Dermis microvascular lymphatic vessel endothelial cell (primary cell): Measurements from ENCODE around the gene PLA2G4E. TPM values are rescaled to one million over a fixed set of nuclear protein-coding genes. Genes with fewer than 3 reads are reported as not detected.
A peak's percentile ranks its signal among the peaks of the same experiment; 100 is the strongest.

ENCODE experiments used
- DNase-seq, 2 donors: peaks; one replicate each; pipeline versions ENCODE4 v3.0.0 to v3.0.0-alpha.2; 2010; ENCODE audit warnings: low read depth in 2 of 2
- total RNA-seq: library from RNA; depleted of rRNA; stranded (reverse); fragments of >200 nt; gene quantifications from 2 replicates; pipeline ENCODE4 v1.2.1, GENCODE V29; 2014

PLA2G4E gene
- total RNA-seq, 1 donor from 2014 or later: not detected

DNA sequence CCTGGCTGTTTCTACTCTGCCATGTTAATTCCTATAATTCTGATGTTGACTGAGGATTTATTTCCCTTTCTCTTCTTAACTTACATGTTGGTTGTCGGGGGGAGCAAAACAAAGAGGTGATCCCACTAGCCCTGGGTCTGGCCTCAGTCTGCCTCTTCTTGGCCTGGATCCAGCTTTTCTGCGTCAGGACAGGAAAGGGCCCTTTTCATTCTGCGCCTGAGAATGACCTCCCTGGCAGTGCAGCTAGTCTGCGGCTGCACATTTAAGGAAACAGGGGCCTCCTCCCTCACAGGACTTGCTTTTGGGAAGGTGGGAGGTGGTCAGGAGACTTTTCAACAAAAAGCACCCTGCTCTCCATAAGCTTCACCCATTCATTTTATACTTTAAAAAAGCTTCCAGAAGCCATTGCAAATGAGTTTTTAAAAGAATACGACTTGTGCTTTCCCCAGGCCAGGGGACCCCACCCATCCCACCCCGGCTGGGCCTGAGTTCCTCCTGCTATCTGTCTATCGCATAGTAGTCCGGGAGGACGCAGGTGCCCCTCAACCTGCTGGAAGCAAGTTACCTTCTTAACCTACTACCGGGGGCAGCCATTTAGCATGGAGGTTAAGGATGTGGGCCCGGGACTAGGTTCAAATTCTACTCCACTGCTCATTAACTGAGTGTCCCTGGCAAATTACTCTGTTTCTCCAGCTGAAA is 27.2 kb downstream of the PLA2G4E start:
- DNase-seq: peak in 1 of 2 donors; percentile 39

DNA sequence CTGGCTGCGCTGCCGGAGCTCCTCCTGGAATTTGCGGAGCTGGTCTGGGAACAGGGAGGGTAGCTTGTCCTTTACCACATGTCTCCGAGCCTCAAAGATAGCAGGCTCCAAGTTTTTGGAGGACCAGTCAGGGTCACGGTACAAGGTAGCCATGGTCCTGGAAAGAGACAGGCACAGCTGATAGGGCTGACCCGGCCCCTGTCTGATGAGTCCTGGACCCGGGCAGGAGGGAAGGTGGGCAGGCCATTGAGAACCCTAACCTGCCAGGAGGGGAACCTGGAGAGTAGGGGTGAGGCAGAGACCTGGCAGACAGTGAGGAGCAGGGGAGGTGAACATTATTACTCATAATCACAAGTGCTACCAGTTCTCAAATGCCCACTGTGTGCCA is 28.0 kb downstream of the PLA2G4E start:
- DNase-seq: no peak

DNA sequence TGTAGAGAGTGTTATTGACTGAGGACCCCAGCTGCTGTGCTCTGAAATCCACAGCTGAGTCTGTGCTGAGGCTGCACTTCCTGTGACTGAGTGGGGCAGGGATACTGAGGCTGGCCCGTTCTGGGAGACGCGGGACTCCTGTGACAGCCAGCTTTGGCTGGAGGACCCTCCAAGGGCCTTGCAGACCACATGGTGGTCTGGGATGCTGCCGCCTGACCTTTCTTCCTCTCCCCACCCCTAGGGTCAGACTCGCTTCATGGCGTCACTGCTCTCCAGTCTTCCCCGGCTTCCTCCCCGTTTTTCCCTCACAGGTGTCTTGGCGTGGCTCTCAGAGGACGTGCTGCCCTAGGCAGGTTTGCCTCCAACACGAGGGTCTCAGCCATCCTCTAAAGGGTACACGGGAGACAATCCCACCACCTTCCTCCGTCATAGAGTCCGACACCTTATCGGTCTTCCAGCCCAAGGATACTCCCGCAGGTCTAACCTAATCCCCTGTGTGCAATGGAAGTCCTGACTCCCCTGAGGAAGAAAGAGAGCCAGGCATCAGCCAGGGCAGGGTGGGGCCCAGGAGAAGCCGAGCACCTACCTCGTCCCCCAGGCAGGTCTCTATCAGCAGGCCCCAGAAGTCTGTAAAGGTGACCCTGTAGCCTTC is 28.6 kb downstream of the PLA2G4E start:
- no peak for DNase-seq

DNA sequence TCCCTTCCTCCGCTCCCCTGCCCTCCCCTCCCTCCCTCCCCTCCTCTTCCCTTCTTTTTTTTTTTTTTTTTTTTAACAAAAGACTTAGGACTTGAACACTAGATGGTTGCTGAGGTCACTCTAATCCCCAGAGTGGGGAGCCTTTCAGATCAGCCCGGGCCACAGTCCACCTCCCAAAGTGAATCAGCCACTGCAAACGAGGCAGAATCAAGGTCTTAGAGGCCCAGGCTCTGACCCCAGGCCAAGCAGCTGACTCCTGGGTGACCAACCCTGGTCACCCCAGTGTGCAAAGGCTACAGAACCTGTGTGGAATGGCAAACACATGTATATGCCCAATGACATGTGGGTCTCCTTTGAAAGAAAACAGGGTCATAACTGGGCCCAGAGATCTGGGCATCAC is 30.2 kb downstream of the PLA2G4E start:
- DNase-seq: no peak

DNA sequence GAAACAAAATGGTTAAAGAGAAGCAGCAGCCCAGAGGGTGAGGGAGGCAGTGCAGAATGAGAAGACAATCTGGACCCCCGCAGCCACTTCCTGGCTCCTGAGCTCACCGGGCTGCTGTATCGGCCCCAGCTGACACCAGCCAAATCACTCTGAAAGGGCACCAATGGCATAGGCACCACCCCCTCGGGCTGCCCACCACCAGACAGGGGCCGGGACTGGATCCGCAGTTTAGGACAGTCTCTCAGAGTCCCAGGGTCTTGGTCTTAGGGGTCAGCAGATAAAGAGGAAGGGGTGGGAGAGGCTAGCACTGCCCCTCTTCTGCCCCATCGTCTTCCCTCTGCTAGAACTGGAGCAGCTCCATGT is 30.6 kb downstream of the PLA2G4E start:
- DNase-seq: no peak

DNA sequence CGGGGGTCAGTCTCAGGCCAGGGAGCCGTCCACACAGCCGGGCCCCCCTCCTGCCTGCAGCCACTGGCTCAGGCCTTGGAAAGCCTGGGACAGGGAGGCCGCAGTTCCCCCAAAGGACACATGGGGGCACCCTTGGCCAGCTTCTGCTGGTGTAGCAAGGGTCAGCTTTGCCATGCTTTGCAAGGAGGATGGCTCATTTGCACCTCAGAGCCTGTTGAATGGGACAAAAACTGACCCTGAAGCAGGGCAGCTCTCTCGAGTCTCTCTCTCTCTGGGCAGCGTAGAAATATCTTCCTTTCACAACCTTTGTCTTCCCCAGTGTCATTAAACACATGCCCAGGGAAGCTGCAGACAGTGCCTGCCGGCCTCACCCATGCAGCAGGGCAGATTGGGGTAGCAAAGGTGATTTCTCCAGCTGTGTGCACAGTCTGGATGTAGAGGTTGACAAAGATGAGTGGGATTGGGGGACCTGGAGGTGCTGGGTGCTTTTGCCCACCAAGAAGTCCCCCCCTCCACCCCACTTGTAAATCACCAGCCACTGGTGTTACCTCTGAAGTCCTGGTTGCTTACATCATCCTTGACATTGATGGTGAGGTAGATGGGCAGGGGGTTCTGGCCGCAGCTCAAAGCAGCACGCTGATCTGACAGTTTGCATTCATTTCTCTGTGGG is 31.1 kb downstream of the PLA2G4E start:
- DNase-seq: peak; percentile 49 to 72

DNA sequence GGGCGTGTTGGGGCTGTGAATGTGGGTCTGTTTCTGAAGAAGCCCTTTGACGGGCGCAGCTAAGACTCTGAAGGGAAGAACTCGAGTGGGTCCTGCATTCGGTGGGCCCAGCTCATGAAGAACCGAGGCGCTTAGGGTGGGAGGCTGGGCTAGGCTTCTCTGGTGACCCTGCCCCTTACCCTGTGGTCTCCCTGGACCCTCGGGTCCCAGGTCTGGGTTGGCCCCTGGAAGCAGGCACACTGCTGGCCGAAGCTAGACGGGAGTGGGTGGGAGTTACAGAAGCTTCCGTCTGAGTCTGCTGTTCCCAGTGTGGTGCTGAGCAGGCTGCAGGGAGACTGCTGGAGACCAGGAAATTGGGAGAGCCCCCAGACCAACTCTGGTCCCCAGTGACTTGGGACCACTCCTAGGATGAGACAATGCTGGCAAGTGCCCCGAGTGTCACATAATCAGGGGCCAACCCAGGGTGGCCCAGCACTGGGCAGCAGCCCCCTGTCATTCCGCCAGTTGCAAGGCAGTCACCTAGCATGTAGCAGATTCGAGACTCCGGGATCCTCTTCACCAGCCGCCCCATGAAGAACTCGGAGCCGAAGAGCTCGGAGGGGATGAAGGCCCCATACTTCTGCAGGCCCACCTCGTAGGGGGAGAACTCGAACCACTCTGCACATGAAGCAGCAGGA is 31.8 kb downstream of the PLA2G4E start:
- no peak for DNase-seq

DNA sequence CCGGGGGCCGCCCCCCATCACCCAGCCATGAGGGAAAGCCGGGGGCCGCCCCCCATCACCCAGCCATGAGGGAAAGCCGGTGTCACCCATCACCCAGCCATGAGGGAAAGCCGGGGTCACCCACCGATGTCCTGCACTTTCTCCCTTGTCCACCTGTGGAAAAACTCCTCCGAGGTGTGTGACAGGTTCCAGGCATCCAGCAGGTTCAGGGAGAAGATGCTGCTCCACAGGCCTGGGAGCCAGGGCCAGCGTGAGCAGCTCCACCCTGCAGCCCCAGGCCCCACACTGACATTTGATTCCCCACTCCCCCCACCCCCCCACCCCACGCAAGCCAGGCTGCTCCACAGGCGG is 32.9 kb downstream of the PLA2G4E start:
- DNase-seq: no peak

DNA sequence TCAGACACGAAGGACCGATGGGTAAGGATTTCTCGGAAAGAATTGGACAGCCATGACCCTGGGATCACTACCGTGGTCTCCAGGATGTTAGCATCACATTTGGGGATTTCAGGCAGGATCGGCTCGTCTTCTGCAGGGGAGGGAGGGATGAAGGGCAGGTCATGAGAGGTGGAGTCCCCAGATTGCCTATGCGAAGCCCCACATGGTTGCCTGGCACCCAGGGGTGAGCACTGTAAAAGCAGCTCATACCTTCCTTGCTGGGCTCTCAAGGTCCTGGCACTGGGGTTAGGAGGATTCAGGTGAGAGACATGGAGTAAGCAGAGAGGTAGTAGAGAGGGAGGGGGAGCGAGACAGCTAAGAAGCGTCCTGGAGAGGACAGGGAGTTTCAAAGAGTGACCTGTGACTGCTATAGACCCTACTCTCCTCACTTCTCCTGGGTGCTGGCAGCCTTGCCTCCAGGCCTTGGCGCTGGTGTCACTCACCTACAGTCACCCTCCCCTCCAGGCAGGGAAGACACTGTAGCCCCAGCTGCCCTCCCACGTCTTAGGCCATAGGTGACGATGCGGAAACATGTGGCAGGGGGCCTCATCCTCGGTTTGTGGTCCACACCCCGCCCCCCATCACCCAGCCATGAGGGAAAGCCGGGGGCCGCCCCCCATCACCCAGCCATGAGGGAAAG is 33.5 kb downstream of the PLA2G4E start:
- no peak for DNase-seq

DNA sequence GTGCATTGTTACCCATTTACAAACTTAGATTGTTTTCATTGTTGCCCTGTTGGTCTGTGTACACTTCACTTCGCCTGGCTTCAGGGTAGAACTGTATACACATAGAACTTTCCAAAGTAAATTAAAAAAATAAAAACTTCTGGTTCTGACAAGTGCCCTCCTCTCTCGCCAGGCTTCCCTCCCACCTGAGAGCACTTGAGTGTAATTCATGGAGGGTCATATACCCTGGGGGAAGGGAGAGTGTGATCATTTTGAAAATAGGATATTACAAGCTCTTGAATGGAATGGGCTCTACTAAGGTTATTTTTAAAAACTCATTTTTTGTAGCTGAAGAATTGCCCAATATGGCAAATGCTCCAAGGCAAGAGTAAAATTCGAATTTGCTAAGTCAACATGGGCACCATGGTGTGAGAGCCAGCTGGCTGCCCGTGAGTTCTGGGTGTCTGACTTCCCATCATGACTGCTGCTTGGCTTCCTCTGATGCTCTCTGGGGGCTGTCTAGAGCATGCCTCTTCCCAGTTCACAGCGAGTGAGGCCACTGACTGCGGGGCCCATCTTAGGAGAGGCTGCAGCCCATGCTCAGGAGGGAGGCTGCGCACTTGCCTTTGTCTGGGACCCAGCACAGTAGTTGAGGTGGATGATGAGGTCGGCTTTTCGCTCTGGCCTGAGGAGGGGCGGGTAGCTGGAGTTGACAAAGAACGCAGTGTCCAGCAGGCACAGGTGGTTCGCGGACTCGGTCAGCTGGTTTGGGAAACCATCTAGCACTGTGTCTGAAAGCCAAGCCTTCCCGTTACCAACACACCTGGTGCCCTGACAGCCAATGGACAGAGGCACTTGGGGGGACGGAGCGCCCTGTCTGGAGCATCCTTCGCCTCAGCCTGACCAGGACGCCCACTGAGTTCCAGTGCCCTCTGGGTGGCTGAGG is 35.3 kb downstream of the PLA2G4E start:
- DNase-seq: no peak

DNA sequence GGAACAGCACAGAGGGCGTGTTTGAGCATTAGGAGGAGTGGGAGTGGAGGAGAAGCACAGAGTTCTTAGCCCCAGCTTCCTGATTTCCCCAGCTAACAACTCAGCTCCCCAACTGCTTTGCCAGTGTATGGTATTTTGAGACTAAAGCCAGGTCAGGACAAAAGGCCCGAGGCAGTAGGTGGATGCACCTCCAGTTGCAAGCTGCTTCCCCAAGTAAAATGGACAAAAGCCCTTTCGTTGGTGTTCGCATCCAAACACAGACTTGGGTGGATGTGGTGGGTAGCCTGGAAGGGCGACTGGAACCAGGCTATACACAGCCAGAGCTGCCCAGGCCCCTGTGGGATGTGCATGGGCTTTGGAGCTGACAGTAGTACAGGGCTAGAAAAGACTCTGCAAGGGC is 36.2 kb downstream of the PLA2G4E start:
- no peak for DNase-seq

DNA sequence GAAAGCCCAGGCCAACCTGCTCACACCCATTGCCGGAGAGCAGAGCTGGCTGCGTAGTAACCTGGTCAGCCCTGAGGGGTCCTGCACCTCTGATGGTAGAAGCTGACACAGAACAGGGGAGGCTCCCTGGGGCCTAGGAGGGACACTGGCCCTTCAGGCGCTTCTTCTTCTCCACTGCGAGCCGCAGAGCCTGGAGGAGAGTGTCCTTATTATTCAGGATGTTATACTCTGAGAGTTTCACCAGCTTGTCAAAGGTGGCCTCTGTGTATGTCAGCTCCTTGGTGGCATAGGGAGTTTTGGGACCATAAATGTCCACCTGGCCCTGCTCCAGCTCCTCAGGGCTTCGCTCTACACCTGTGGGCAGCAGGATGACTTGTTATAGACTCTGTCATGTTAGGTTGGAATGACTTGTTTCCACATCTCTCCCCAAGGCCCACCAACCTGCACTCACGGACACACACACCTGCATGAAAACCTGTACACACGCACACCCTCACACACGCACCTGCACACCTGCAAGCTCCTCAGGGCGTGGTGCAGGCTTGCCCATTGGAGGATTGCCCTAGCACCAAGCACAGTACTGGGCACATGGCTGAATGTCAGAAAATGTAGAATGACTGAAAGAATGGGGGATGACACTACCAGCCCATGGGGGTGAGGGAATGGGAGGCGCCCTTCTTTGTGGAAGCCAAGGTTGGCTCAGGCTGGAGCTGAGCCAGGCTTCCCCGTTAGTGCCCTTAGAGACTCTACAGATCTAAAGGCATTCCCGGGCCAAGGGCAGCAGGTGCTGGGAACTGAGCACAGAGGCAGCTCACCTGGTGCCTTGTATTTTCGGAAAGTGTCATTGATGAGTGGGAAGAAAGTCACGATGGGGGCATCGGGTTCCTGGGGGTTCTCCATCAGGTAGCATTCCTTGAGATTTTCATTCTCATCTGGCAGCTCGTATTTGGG is 36.9 kb downstream of the PLA2G4E start:
- DNase-seq: no peak

DNA sequence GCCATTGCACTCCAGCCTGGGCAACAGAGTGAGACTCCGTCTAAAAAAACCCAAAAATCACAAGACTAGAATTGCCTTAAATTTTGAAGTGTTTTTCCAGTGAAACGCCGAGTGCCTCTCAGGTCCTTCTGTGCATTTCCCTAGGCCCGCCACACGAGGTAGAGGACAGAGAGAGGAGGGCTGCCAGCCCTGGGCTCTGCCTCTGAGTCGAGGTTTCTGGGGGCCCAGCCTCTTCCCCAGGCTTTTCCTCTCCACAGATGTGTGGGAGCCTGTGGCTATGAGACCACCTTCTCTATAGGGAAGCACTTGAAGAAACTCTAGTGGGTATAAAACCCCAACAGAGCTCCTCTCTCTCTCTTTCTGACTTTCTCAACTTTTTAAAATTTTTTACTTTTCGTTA is 37.6 kb downstream of the PLA2G4E start:
- no peak for DNase-seq

DNA sequence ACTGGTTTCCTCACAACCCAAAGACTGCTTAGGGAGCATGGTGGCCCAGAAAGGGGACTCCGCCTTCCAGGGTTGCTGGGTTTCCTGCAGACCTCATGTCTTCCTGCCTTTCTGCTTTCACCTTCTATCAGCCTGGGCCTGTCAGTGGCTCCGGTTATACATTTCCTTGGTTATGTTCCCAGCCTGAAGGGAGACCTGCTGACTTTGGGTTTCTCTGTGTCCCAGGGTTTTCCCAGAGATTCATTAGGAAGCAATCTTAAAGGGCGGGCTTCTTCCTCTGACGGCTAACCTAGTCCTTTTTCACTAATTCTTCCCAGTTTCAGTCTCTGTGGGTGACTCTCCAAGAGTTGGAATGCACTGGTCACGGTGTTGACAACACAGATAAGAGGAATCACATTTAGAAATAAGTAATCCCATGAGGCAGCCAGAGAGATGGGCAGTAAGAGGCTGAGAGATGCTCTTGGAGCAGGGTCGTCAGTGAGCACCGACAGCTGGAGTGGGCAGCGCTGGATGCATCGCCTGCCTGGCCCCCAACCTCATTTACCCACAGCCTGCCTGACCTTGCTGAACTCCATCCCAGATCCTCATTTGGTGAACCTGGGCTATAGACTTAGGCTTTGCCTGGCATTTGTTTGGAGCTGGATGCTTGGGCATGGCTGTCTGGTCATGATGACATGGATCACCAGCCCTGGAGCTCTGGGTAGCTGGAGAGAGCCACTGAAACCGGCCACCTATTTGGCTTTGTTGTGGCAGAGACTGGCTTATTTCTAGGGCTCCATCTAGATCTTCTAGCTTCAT is 38.5 kb downstream of the PLA2G4E start:
- no peak for DNase-seq

DNA sequence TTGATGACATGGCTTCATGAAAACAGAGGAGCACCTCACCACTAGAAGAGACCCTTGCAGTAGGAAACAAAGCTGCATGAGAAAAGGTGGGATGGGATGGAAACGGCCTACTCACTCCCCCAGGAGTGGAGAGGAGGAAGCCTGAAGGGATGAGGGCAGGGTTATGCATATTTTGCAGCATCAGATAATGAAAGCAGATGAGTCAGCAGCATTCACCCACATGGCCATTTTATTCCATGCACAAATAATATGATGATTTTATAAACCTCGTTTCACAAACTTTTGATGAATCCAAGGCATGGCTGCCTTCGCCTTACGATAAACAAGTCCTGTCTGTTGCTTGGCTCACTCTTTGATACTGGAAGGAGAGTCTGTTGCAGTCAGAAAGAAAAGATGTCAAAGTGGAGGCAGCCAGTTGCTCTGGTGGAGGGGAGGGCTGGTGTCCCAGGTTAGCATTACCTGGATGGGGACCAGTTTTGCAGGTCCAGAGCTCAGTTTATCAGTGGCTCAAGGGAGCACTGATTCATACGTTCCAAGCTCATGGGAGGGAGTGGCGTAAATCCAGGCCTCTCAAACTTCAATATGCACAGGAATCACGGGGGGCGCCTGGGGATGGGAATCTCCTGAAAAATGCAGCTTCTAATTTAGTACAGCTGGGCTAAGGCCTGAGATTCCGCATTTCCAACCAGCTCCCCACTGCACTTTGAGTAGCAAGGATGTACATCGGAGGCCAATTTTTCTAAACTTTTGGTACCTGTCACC is 39.3 kb downstream of the PLA2G4E start:
- no peak for DNase-seq

DNA sequence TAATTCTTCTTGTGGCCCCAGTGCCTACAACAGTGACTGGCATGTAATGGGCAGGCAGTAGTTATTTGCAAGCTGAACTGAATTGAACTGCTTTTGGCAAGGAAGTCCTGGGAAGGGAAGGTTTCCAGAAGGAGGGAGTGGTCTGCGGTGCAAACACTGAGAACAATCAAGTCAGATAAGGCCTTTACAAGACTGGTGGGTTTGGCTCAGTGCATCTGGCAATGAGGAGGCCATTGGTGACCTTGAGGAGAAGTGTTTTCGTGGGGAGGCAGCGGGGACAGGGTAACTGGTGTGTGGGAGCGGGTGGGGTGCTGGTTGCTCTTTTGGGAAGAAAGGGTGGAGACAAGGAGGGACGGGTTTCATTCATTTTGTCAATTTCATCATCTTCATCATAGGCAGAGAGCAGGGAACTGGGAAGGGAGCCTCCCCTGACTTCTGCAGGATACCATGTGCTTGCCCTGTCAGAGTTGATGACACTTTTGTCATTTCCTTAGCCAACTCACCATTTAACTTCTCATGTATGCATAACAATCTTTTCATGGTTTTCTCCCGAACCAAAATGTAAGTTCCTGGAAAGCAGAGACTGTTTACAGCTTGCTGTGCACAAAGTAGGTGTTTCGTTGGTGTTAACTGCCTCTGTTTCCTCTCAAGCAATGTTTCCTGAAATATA is 40.1 kb downstream of the PLA2G4E start:
- DNase-seq: no peak

DNA sequence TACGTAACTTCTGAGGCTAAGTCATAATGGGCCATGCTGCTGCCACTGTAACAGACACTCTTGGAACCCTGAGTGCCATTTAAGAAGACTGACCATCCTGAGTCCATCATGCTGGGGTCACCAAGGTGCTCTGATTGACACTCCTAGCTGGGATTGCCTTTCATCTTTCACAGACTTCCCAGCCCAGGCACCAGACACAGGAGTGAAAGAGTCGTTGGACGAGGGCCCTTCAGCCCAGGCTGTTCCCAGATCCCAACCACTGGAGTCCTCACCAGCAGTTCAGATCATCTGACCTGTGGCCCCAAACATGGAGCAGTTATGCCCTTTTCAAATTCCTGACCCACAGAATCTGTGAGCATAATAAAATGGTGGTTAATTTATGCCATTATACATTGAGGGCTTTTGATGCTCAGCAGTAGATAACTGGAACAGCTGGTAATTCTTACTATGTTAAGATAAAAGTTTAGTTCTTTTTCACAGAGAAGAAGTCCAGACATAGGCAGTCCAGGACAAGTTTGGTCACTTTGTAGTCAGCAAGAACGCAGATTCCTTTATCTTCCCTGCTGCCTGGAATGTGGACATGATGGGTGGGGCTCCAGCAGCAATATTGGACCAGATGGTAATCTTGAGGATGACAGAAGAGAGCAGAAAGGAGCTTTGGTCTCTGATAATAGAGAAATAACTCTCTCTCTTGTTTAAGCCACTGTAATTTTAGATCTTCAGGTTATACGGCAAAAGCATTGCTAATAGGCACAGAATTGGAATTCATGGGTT is 41.2 kb downstream of the PLA2G4E start:
- DNase-seq: no peak
